HCT116 (cell line): Measurements from ENCODE around the gene MTOR. TPM values are rescaled to one million over a fixed set of nuclear protein-coding genes. Genes with fewer than 3 reads are reported as not detected.
"Not testable (repeated sequence)": the region's sequence is repeated elsewhere in the genome, so short reads cannot be mapped to it uniquely, and the experiment has no call there.

Experiments
- ATAC-seq: fragments of 200-7000 bp; cut with Tn5 transposase; 2 replicates; pipeline ENCODE4 v1.9.1; 2020; ENCODE audit warnings: mild to moderate bottlenecking, moderate library complexity
- BruUV-seq: library from RNA; stranded (reverse); fragments of 400-500 nt; replicated peaks from 2 replicates; lab custom pipeline; 2021; lab: Mats Ljungman, UMichigan
- CTCF ChIA-PET: fragments of 300-600 bp; sonication (Branson Sonifier 250); formaldehyde crosslinking; loops from one replicate; lab custom pipeline; 2021; ENCODE audit warnings: antibody characterized with exemption; lab: Charles Lee
- POLR2A ChIA-PET: fragments of 300-600, 350-600 bp; sonication (Branson Sonifier 250); formaldehyde crosslinking; loops from one replicate; lab custom pipeline; 2021; ENCODE audit warnings: antibody characterized with exemption; lab: Charles Lee
- RAD21 ChIA-PET, 2 experiments: fragments of 300-600 bp; sonication (Branson Sonifier 250); formaldehyde crosslinking; loops; one replicate each; lab custom pipeline; 2023; ENCODE audit warnings: low total read pairs in 2 of 2; ENCODE audit not compliant: uncharacterized antibody in 2 of 2, unreplicated experiment in 2 of 2, low non-redundant PET in 1 of 2; lab: Charles Lee
- DNase-seq: peaks from one replicate; pipeline ENCODE4 v3.0.0-alpha.2; 2010; ENCODE audit warnings: low read depth, low spot score
- H2AFZ ChIP-seq: fragments of 200-600 bp; shearing (Covaris generic), sonication (generic); 2 replicates; pipeline ENCODE4 v1.6.1; 2017; ENCODE audit warnings: low read depth, mixed run types, mixed read lengths, antibody characterized with exemption, low read length; ENCODE audit not compliant: poor library complexity, severe bottlenecking
- H3K27ac ChIP-seq: 2 replicates; pipeline ENCODE4 v1.5.1; 2012; ENCODE audit warnings: low read depth, low read length
- H3K27me3 ChIP-seq: fragments of 200-600 bp; sonication (generic); 2 replicates; pipeline ENCODE4 v1.6.1; 2016; ENCODE audit warnings: mixed run types, low read length, mixed read lengths; ENCODE audit not compliant: insufficient read depth
- H3K36me3 ChIP-seq, 2 experiments: fragments of 200-500 bp in 1 of 2; fragments of 200-600 bp in 1 of 2; sonication (Bioruptor generic) in 1 of 2; sonication (generic) in 1 of 2; 2 replicates each; pipeline versions ENCODE4 v1.5.1 to v1.6.1; 2014 to 2016; ENCODE audit warnings: low read length in 2 of 2, inconsistent platforms in 1 of 2, mixed read lengths in 1 of 2, mixed run types in 1 of 2; ENCODE audit not compliant: insufficient read depth in 2 of 2, control insufficient read depth in 1 of 2
- H3K4me1 ChIP-seq, 2 experiments: fragments of 200-600 bp in 1 of 2; sonication (generic) in 1 of 2; 2 replicates each; pipeline versions ENCODE4 v1.5.1 to v1.6.1; 2012 to 2017; ENCODE audit warnings: low read length in 2 of 2, inconsistent platforms in 1 of 2, mild to moderate bottlenecking in 1 of 2, mixed read lengths in 1 of 2, mixed run types in 1 of 2, moderate library complexity in 1 of 2; ENCODE audit not compliant: insufficient read depth in 2 of 2, control insufficient read depth in 1 of 2
- H3K4me2 ChIP-seq: fragments of 200-600 bp; sonication (generic); 2 replicates; pipeline ENCODE4 v1.6.1; 2017; ENCODE audit warnings: mixed run types, low read length, mixed read lengths
- H3K4me3 ChIP-seq, 2 experiments: fragments of 200-600 bp in 1 of 2; sonication (generic) in 1 of 2; replicated peaks in 1 of 2; 2 replicates each; pipeline ENCODE4 v1.5.1; 2011 to 2016; ENCODE audit warnings: low read length in 2 of 2, control low read depth in 1 of 2, low read depth in 1 of 2, mild to moderate bottlenecking in 1 of 2, mixed read lengths in 1 of 2, mixed run types in 1 of 2
- H3K79me2 ChIP-seq: fragments of 200-600 bp; sonication (generic); 2 replicates; pipeline ENCODE4 v1.6.1; 2017; ENCODE audit warnings: mild to moderate bottlenecking, mixed run types, low read length, moderate library complexity, mixed read lengths; ENCODE audit not compliant: insufficient read depth
- H3K9ac ChIP-seq: fragments of 200-600 bp; sonication (generic); 2 replicates; pipeline ENCODE4 v1.6.1; 2016; ENCODE audit warnings: low read length, mixed read lengths
- H3K9me2 ChIP-seq: fragments of 200-600 bp; sonication (generic), shearing (Covaris generic); 2 replicates; pipeline ENCODE4 v1.6.1; 2017; ENCODE audit warnings: mixed run types, mild to moderate bottlenecking, moderate library complexity; ENCODE audit not compliant: insufficient read depth
- H3K9me3 ChIP-seq, 2 experiments: fragments of 200-500 bp in 1 of 2; fragments of 200-600 bp in 1 of 2; sonication (Bioruptor generic) in 1 of 2; sonication (generic) in 1 of 2; 2 replicates each; pipeline ENCODE4 v1.6.1; 2014 to 2017; ENCODE audit warnings: low read length in 2 of 2, mixed read lengths in 2 of 2, inconsistent platforms in 1 of 2, low read depth in 1 of 2, mild to moderate bottlenecking in 1 of 2, mixed run types in 1 of 2, moderate library complexity in 1 of 2; ENCODE audit not compliant: control insufficient read depth in 1 of 2, insufficient read depth in 1 of 2
- H4K20me1 ChIP-seq: fragments of 200-600 bp; sonication (generic), shearing (Covaris generic); 2 replicates; pipeline ENCODE4 v1.6.1; 2017; ENCODE audit warnings: mixed run types, mild to moderate bottlenecking, moderate library complexity; ENCODE audit not compliant: insufficient read depth
- EGR1 ChIP-seq: IDR thresholded peaks from 2 replicates; pipeline ENCODE4 v1.6.1; 2012; ENCODE audit warnings: low read depth
- EZH2 ChIP-seq: fragments of 200-600 bp; sonication (generic); IDR thresholded peaks from 2 replicates; pipeline ENCODE4 v1.6.1; 2017; ENCODE audit warnings: antibody characterized with exemption, mixed run types
- EZH2phosphoT487 ChIP-seq: fragments of 200-600 bp; IDR thresholded peaks from 2 replicates; pipeline ENCODE4 v1.6.1; 2018; ENCODE audit warnings: antibody characterized with exemption, borderline replicate concordance
- POLR2A ChIP-seq: IDR thresholded peaks from 2 replicates; pipeline ENCODE4 v1.7.0; 2011; ENCODE audit warnings: borderline replicate concordance; ENCODE audit not compliant: insufficient read depth, insufficient read length; ENCODE audit errors: extremely low read depth
- POLR2AphosphoS5 ChIP-seq: IDR thresholded peaks from 2 replicates; pipeline ENCODE4 v1.6.1; 2011; ENCODE audit warnings: mild to moderate bottlenecking, low read depth, low read length, moderate library complexity
- SRF ChIP-seq: IDR thresholded peaks from 2 replicates; pipeline ENCODE4 v1.6.1; 2012; ENCODE audit warnings: low read depth
- TCF7L2 ChIP-seq: IDR thresholded peaks from 2 replicates; pipeline ENCODE4 v1.7.0; 2011; ENCODE audit warnings: borderline replicate concordance, inconsistent platforms; ENCODE audit not compliant: insufficient read depth, insufficient read length; ENCODE audit errors: extremely low read depth
- intact Hi-C: fragments of 100-400 bp; cut with micrococcal nuclease; formaldehyde crosslinking; loops from 2 replicates; pipeline ENCODE4 v1.10.0; 2022
- total RNA-seq: library from RNA; stranded (reverse); gene quantifications from one replicate; pipeline ENCODE4 v1.2.1, GENCODE V29; 2021; ENCODE audit not compliant: unreplicated experiment

Gene MTOR
- total RNA-seq, 1 experiment from 2014 or later = 42.2 TPM

DNA sequence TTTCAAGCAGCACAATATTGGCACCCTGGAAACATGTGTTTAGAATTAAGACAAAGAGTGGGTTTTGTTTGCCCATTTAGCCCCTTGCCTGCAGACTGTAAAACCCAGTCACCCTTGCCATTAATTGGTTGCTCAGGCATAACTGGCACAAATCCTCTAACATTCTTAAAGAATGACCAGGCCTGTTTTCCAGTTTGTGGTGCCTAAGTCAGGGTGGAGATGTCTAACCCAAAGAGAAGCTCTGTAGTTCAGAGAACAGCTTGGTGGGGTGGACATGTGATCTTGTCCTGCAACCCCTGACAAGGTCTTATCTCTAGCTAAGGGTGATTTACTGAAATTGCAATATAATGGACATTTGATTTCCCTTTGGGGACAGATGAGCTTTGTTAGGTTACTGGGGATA lies 82.0 kb downstream of the MTOR start:
- H3K9me3 ChIP-seq = no peaks in the 10 kb centered on the region
- ATAC-seq = no peak
- H3K4me3 ChIP-seq = no peak overlapping the region
- no peaks in the 10 kb centered on the region for H4K20me1 ChIP-seq
- no peaks in the 10 kb centered on the region for H3K9me2 ChIP-seq
- intact Hi-C loops = no loop called here
- no peaks in the 10 kb centered on the region for H3K79me2 ChIP-seq
- POLR2A ChIA-PET = no interaction called here
- TF ChIP-seq EGR1 (no peak), EZH2phosphoT487 (no peak), POLR2AphosphoS5 (no peak), POLR2A (no peak), EZH2 (no peak), SRF (no peak), TCF7L2 (no peak)
- TF ChIP-seq, all 23 proteins: peak for 0
- H3K4me1 ChIP-seq = no peaks in the 10 kb centered on the region
- 0 out of 4 replicates have a peak, but pooled peaks cover 0 to 5% of the 10 kb centered on the region in 2 experiments for H3K36me3 ChIP-seq
- H3K27me3 ChIP-seq = no peaks in the 10 kb centered on the region
- DNase-seq = no peak
- no peak overlapping the region for H3K9ac ChIP-seq
- BruUV-seq = no TSS peak
- no peak overlapping the region for H2AFZ ChIP-seq
- CTCF ChIA-PET = no interaction called here
- RAD21 ChIA-PET = no interaction called here
- H3K27ac ChIP-seq = no peak overlapping the region
- no peak overlapping the region for H3K4me2 ChIP-seq

DNA sequence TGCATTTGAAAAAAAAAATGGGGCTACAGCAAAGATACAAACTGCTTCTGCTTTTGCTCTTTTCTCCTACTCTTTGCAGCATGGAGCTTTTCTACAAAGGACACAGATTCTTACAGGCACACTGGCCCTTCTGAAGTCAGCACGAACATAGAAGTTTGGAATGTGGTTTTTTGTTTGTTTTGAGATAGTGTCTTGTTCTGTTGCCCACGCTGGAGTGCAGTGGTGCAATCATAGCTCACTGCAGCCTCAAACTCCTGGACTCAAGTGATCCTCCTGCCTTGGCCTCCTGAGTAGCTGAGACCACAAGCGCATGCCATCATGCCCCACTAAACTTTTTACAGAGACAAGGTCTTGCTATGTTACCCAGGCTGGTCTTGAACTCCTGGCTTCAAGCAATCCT lies 82.6 kb downstream of the MTOR start:
- RAD21 ChIA-PET, intact Hi-C loops, CTCF ChIA-PET, ATAC-seq, H3K27ac ChIP-seq, H3K9ac ChIP-seq, DNase-seq, BruUV-seq, H3K79me2 ChIP-seq, POLR2A ChIA-PET, H3K36me3 ChIP-seq, H3K4me1 ChIP-seq, H3K4me2 ChIP-seq, H3K9me3 ChIP-seq, H3K9me2 ChIP-seq, H4K20me1 ChIP-seq, H3K4me3 ChIP-seq, H2AFZ ChIP-seq, H3K27me3 ChIP-seq: not testable (repeated sequence)
